ENCODE data around the gene AIDA. TPM values are rescaled to one million over a fixed set of nuclear protein-coding genes. Genes with fewer than 3 reads are reported as not detected.

The AIDA gene
- total and polyA plus RNA-seq, 2 experiments from 2014 or later: 51.1 to 103 TPM

GRCh38 chr1:222654849-222655248 is 57.4 kb downstream of the AIDA start:
- no peak overlapping the region for H3K4me3 Mint-ChIP-seq
- no peaks in the 10 kb centered on the region for H3K79me2 ChIP-seq (replicated peaks; ENCODE audit: insufficient read depth)
- H3K4me1 Mint-ChIP-seq: no peaks in the 10 kb centered on the region
- no peak for ATAC-seq
- H4K20me1 ChIP-seq (replicated peaks; ENCODE audit: insufficient read depth): peaks cover 4% of the 10 kb centered on the region; the same call in 1 of the 2 replicates
- H3F3A ChIP-seq (replicated peaks; ENCODE audit: low read depth): no peaks in the 10 kb centered on the region
- no peak overlapping the region for H3K4me3 ChIP-seq
- H3K27ac Mint-ChIP-seq: no peak overlapping the region
- peaks cover 72% of the 10 kb centered on the region for H3K36me3 ChIP-seq (ENCODE audit: insufficient read depth)
- H3K4me1 ChIP-seq (ENCODE audit: insufficient read depth): no peaks in the 10 kb centered on the region
- peaks cover 79% of the 10 kb centered on the region for H3K36me3 Mint-ChIP-seq (ENCODE audit: low read depth)
- TF ChIP-seq, protein P1, sequence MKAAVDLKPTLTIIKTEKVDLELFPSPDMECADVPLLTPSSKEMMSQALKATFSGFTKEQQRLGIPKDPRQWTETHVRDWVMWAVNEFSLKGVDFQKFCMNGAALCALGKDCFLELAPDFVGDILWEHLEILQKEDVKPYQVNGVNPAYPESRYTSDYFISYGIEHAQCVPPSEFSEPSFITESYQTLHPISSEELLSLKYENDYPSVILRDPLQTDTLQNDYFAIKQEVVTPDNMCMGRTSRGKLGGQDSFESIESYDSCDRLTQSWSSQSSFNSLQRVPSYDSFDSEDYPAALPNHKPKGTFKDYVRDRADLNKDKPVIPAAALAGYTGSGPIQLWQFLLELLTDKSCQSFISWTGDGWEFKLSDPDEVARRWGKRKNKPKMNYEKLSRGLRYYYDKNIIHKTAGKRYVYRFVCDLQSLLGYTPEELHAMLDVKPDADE (IDR thresholded peaks at IDR 0.05): no peak
- no peak for TF ChIP-seq JUNB (IDR thresholded peaks at IDR 0.05; ENCODE audit: unreplicated experiment)
- no peak for TF ChIP-seq STAT1 (IDR thresholded peaks at IDR 0.05; ENCODE audit: unreplicated experiment)
- no peak for TF ChIP-seq ZNF331 (CRISPR knock-in tag; IDR thresholded peaks at IDR 0.05; ENCODE audit: low read depth)
- TF ChIP-seq CREB1 (CRISPR knock-in tag; IDR thresholded peaks at IDR 0.05; ENCODE audit: low read depth): no peak
- H2AFZ ChIP-seq: no peak overlapping the region
- H3K27ac ChIP-seq (ENCODE audit: low read depth): no peak overlapping the region
- no peaks in the 10 kb centered on the region for H3K27me3 Mint-ChIP-seq (ENCODE audit: insufficient read depth, low read depth, poor library complexity)
- H3K27me3 ChIP-seq (ENCODE audit: insufficient read depth): no peaks in the 10 kb centered on the region
- DNase-seq (ENCODE audit: low spot score): no peak
- no peak overlapping the region for H3K4me2 ChIP-seq
- H3K9me2 ChIP-seq (ENCODE audit: insufficient read depth): no peaks in the 10 kb centered on the region
- H3K9me3 Mint-ChIP-seq: no peaks in the 10 kb centered on the region

- 0 out of 2 replicates have a peak, but pooled peaks cover 4% of the 10 kb centered on the region for H4K20me1 ChIP-seq (replicated peaks; ENCODE audit: insufficient read depth)
- H3F3A ChIP-seq (replicated peaks; ENCODE audit: low read depth): no peaks in the 10 kb centered on the region
- peaks cover 59% of the 10 kb centered on the region for H3K36me3 ChIP-seq (ENCODE audit: insufficient read depth)
- H3K79me2 ChIP-seq (replicated peaks; ENCODE audit: insufficient read depth): no peaks in the 10 kb centered on the region
- H2AFZ ChIP-seq: no peak overlapping the region
- ATAC-seq (no peak), DNase-seq (ENCODE audit: low spot score) (no peak)
- no peaks in the 10 kb centered on the region for H3K9me3 Mint-ChIP-seq
- H3K27ac ChIP-seq (ENCODE audit: low read depth): no peak overlapping the region
- no peaks in the 10 kb centered on the region for H3K9me2 ChIP-seq (ENCODE audit: insufficient read depth)
- no peaks in the 10 kb centered on the region for H3K27me3 Mint-ChIP-seq (ENCODE audit: insufficient read depth, low read depth, poor library complexity)
- H3K27ac Mint-ChIP-seq: no peak overlapping the region
- H3K4me3 ChIP-seq: no peak overlapping the region
- no peak overlapping the region for H3K4me2 ChIP-seq
- no peaks in the 10 kb centered on the region for H3K27me3 ChIP-seq (ENCODE audit: insufficient read depth)
- H3K4me1 ChIP-seq (ENCODE audit: insufficient read depth): no peaks in the 10 kb centered on the region
- H3K4me1 Mint-ChIP-seq: no peaks in the 10 kb centered on the region
- peaks cover 74% of the 10 kb centered on the region for H3K36me3 Mint-ChIP-seq (ENCODE audit: low read depth)
- no peak overlapping the region for H3K4me3 Mint-ChIP-seq
- TF ChIP-seq EZH2 (IDR thresholded peaks at IDR 0.05; ENCODE audit: low read depth, unreplicated experiment): no peak
- TF ChIP-seq EZH2phosphoT487 (IDR thresholded peaks at IDR 0.05; ENCODE audit: unreplicated experiment): no peak
- TF ChIP-seq, protein P2, sequence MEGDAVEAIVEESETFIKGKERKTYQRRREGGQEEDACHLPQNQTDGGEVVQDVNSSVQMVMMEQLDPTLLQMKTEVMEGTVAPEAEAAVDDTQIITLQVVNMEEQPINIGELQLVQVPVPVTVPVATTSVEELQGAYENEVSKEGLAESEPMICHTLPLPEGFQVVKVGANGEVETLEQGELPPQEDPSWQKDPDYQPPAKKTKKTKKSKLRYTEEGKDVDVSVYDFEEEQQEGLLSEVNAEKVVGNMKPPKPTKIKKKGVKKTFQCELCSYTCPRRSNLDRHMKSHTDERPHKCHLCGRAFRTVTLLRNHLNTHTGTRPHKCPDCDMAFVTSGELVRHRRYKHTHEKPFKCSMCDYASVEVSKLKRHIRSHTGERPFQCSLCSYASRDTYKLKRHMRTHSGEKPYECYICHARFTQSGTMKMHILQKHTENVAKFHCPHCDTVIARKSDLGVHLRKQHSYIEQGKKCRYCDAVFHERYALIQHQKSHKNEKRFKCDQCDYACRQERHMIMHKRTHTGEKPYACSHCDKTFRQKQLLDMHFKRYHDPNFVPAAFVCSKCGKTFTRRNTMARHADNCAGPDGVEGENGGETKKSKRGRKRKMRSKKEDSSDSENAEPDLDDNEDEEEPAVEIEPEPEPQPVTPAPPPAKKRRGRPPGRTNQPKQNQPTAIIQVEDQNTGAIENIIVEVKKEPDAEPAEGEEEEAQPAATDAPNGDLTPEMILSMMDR (conservative IDR thresholded peaks at IDR 0.05; ENCODE audit: low read depth in 2 of 2): no peak
- no peak for TF ChIP-seq REST (IDR thresholded peaks at IDR 0.05; ENCODE audit: unreplicated experiment)
- no peak for TF ChIP-seq CREB1 (CRISPR knock-in tag; IDR thresholded peaks at IDR 0.05; ENCODE audit: low read depth)
- no peak for TF ChIP-seq NANOG (IDR thresholded peaks at IDR 0.05; ENCODE audit: borderline replicate concordance)
- no peak for TF ChIP-seq POLR2AphosphoS5 (IDR thresholded peaks at IDR 0.05; ENCODE audit: low read depth)
- TF ChIP-seq STAT1 (IDR thresholded peaks at IDR 0.05; ENCODE audit: unreplicated experiment): no peak
These were observed 59.0 kb downstream of the AIDA start for GRCh38 chr1:222653178-222653827.

Measured in GM23338 (cell line).